HepG2 (cell line): Measurements from ENCODE around the gene KRI1. TPM values are rescaled to one million over a fixed set of nuclear protein-coding genes. Genes with fewer than 3 reads are reported as not detected.

ENCODE experiments used
- ARNT2 ChIP-seq: sonication (generic); formaldehyde crosslinking; IDR thresholded peaks from 2 replicates; pipeline ENCODE4 v1.8.0; 2022; ENCODE audit warnings: mild to moderate bottlenecking, low read depth, missing genetic modification reagents, moderate library complexity
- CCDC6 ChIP-seq: sonication (generic); formaldehyde crosslinking; IDR thresholded peaks from 2 replicates; pipeline ENCODE4 v1.8.1; 2022; ENCODE audit warnings: mild to moderate bottlenecking, missing genetic modification reagents, moderate library complexity
- ELF1 ChIP-seq: sonication (generic); formaldehyde crosslinking; IDR thresholded peaks from 2 replicates; pipeline ENCODE4 v1.4.0; 2020; ENCODE audit warnings: missing genetic modification reagents
- GATA4 ChIP-seq: sonication (generic); IDR thresholded peaks from 2 replicates; pipeline ENCODE4 v1.6.1; 2016; ENCODE audit warnings: antibody characterized with exemption, low read depth, borderline replicate concordance
- HNF4G ChIP-seq, 2 experiments: sonication (generic) in 1 of 2; formaldehyde crosslinking in 1 of 2; IDR thresholded peaks; 2 replicates each; pipeline versions ENCODE4 v1.4.0 to v1.6.1; 2011 to 2020; ENCODE audit warnings: borderline replicate concordance in 2 of 2, low read depth in 2 of 2, mild to moderate bottlenecking in 2 of 2, low read length in 1 of 2, missing genetic modification reagents in 1 of 2, moderate library complexity in 1 of 2
- HOXD1 ChIP-seq: sonication (generic); formaldehyde crosslinking; IDR thresholded peaks from 2 replicates; pipeline ENCODE4 v1.5.0; 2020; ENCODE audit warnings: missing genetic modification reagents
- NCOA2 ChIP-seq: sonication (generic); formaldehyde crosslinking; IDR thresholded peaks from 2 replicates; pipeline ENCODE4 v1.8.0; 2022; ENCODE audit warnings: inconsistent platforms
- SMARCC2 ChIP-seq: fragments of 450-650 bp; IDR thresholded peaks from 2 replicates; pipeline ENCODE4 v1.6.1; 2017; ENCODE audit warnings: antibody characterized with exemption, mild to moderate bottlenecking
- SP5 ChIP-seq: IDR thresholded peaks from 2 replicates; pipeline ENCODE4 v1.6.1; 2016; ENCODE audit warnings: low read depth, borderline replicate concordance
- TAF1 ChIP-seq: sonication (generic); formaldehyde crosslinking; IDR thresholded peaks from 2 replicates; pipeline ENCODE4 v1.4.0; 2020; ENCODE audit warnings: missing genetic modification reagents
- TCF7 ChIP-seq: sonication (generic); IDR thresholded peaks from 2 replicates; pipeline ENCODE4 v1.6.1; 2016; ENCODE audit warnings: antibody characterized with exemption, low read depth
- TCF7L2 ChIP-seq: IDR thresholded peaks from 2 replicates; pipeline ENCODE4 v1.6.1; 2011; ENCODE audit warnings: mild to moderate bottlenecking, low read depth, low read length, moderate library complexity
- TOPORS ChIP-seq: sonication (generic); formaldehyde crosslinking; IDR thresholded peaks from 2 replicates; pipeline ENCODE4 v1.8.0; 2023; ENCODE audit warnings: mild to moderate bottlenecking, missing genetic modification reagents
- ZFP1 ChIP-seq: IDR thresholded peaks from 2 replicates; pipeline ENCODE4 v1.6.1; 2016
- ZNF3 ChIP-seq: IDR thresholded peaks from 2 replicates; pipeline ENCODE4 v1.7.0; 2017; ENCODE audit warnings: inconsistent platforms
- ZNF879 ChIP-seq: sonication (generic); formaldehyde crosslinking; IDR thresholded peaks from 2 replicates; pipeline ENCODE4 v1.8.1; 2023; ENCODE audit warnings: missing genetic modification reagents
- ZSCAN31 ChIP-seq: sonication (generic); formaldehyde crosslinking; IDR thresholded peaks from 2 replicates; pipeline ENCODE4 v1.5.0; 2020; ENCODE audit warnings: low read depth, mild to moderate bottlenecking, missing genetic modification reagents
- polyA plus RNA-seq, 8 experiments: library from polyadenylated mRNA; depleted of rRNA in 3 of 8; stranded (reverse) in 7 of 8; unstranded in 1 of 8; fragments of >200 nt; fragmentation: Illumina TruSeq in 4 of 8; extraction: Trizol in 4 of 8; gene quantifications; 2 replicates each; pipeline versions ENCODE4 v1.2.1 to v1.2.3, GENCODE V29; 2011 to 2016; ENCODE audit warnings: low read depth in 4 of 8, missing spikeins in 1 of 8, mixed read lengths in 1 of 8; ENCODE audit not compliant: insufficient read depth in 1 of 8
- total RNA-seq, 5 experiments: library from RNA; depleted of rRNA; stranded (reverse); fragments of >200 nt; fragmentation: Illumina TruSeq; extraction: Trizol; gene quantifications; 2 replicates each; pipeline ENCODE4 v1.2.3, GENCODE V29; 2016; ENCODE audit warnings: low read depth in 1 of 5
- TF ChIP-seq, protein P1 (sequence below): IDR thresholded peaks from 2 replicates; pipeline ENCODE4 v1.6.1; 2016; ENCODE audit warnings: missing genetic modification reagents, missing compliant biosample characterization
- TF ChIP-seq, protein P2 (sequence below): sonication (generic); formaldehyde crosslinking; IDR thresholded peaks from 2 replicates; pipeline ENCODE4 v1.4.0; 2020; ENCODE audit warnings: missing genetic modification reagents
- TF ChIP-seq, protein P3 (sequence below): sonication (generic); formaldehyde crosslinking; IDR thresholded peaks from 2 replicates; pipeline ENCODE4 v1.5.1; 2020; ENCODE audit warnings: missing genetic modification reagents, mild to moderate bottlenecking, borderline replicate concordance
- TF ChIP-seq, protein P4 (sequence below): sonication (generic); formaldehyde crosslinking; IDR thresholded peaks from 2 replicates; pipeline ENCODE4 v1.8.0; 2022; ENCODE audit warnings: low read depth, missing genetic modification reagents
- TF ChIP-seq, protein P5 (sequence below): sonication (generic); formaldehyde crosslinking; IDR thresholded peaks from 2 replicates; pipeline ENCODE4 v1.4.0; 2020; ENCODE audit warnings: mild to moderate bottlenecking, missing genetic modification reagents, borderline replicate concordance

KRI1 gene
- total and polyA plus RNA-seq, 2 of the 13 experiments (the other 11 are each of a cell fraction or from before 2014, with no cell fraction given) = 9.1 to 11.7 TPM

DNA sequence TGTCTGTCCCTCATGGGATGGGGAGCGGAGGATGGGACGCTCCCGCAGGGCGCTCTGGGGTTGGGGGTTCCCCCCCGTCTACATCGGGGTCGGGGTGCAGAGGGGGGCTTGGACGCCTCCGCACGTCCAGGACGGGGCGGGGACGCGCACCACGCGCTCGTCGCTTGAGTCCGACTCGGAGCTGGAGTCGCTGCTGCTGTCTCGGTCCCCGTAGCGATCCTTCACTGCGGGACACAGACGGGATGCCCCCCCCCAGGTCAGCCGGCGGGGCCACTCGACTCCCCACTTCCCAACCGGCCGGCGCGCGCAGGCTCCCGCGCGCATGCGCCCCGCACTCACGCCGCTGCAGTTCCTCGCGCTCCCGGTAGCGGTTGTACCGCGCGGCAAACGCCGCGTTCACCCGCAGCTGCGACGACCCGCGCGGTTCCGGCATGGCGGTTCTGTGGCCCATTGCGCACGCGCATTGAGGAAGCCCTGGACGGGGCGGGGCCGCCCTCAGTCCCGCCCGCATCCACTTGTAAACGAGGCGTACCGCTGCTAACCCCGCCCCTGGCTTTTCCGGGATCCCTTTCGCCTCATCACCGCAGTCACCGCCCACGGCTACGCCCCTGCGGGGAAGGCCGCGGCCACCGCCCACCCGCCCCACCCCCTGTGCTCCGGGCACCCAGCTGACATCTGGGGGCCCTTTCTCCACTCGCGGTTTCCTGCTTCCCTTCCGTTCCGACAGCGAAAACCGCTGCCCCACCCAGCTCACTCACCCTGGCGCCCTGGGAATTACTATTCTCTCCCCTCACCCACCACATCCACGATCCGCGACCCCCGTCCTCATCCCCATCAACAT is at the start of gene KRI1 (continued):
- peak; percentile 74 for TF ChIP-seq SP5
- no peak for TF ChIP-seq HNF4G (IDR thresholded peaks at IDR 0.05; ENCODE audit: borderline replicate concordance, low read depth, low read length)
- TF ChIP-seq HNF4G (CRISPR knock-in tag; IDR thresholded peaks at IDR 0.05; ENCODE audit: borderline replicate concordance, low read depth) = no peak
- peak; percentile 63; the same call in 1 of the 2 replicates for TF ChIP-seq TOPORS (CRISPR knock-in tag)
- TF ChIP-seq NCOA2 (CRISPR knock-in tag) = peak; percentile 60; the same call in 1 of the 2 replicates
- TF ChIP-seq, protein P1, sequence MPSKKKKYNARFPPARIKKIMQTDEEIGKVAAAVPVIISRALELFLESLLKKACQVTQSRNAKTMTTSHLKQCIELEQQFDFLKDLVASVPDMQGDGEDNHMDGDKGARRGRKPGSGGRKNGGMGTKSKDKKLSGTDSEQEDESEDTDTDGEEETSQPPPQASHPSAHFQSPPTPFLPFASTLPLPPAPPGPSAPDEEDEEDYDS = peak; percentile 92
- no peak for TF ChIP-seq TCF7
- TF ChIP-seq TCF7L2 = no peak
- TF ChIP-seq ARNT2 (CRISPR knock-in tag) = peak; percentile 99
- TF ChIP-seq ZNF3 (CRISPR knock-in tag) = no peak
- peak; percentile 68; the same call in 1 of the 2 replicates for TF ChIP-seq HOXD1 (CRISPR knock-in tag)
- TF ChIP-seq CCDC6 (CRISPR knock-in tag) = peak; percentile 95
- TF ChIP-seq, protein P2, sequence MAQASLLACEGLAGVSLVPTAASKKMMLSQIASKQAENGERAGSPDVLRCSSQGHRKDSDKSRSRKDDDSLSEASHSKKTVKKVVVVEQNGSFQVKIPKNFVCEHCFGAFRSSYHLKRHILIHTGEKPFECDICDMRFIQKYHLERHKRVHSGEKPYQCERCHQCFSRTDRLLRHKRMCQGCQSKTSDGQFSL (CRISPR knock-in tag) = peak; percentile 97
- TF ChIP-seq ZSCAN31 (CRISPR knock-in tag) = no peak
- TF ChIP-seq SMARCC2 = no peak
- 0 out of 2 replicates have a peak, but pooled peaks have one; percentile 33 for TF ChIP-seq GATA4
- TF ChIP-seq ELF1 = peak; percentile 86
- peak; percentile 92 for TF ChIP-seq TAF1 (CRISPR knock-in tag)
- TF ChIP-seq, protein P3, sequence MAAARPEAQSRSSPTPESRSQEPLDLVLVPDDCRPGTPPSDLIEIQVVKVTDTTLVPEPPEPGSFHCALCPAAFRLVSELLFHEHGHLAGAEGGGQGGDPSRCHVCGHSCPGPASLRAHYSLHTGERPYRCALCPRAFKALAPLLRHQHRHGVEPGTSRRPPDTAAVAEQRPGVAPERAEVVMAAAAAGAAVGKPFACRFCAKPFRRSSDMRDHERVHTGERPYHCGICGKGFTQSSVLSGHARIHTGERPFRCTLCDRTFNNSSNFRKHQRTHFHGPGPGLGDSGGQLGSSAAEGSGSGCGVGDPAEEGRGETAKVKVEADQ (CRISPR knock-in tag) = no peak; the same call in 1 of the 2 replicates
- TF ChIP-seq, protein P4, sequence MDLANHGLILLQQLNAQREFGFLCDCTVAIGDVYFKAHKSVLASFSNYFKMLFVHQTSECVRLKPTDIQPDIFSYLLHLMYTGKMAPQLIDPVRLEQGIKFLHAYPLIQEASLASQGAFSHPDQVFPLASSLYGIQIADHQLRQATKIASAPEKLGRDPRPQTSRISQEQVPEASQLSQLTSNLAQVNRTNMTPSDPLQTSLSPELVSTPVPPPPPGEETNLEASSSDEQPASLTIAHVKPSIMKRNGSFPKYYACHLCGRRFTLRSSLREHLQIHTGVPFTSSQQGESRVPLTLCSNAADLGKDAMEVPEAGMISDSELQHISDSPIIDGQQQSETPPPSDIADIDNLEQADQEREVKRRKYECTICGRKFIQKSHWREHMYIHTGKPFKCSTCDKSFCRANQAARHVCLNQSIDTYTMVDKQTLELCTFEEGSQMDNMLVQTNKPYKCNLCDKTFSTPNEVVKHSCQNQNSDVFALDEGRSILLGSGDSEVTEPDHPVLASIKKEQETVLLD = peak; percentile 95
- TF ChIP-seq ZNF879 (CRISPR knock-in tag) = peak; percentile 90
- peak; percentile 68; the same call in 1 of the 2 replicates for TF ChIP-seq ZFP1 (CRISPR knock-in tag)
- TF ChIP-seq, protein P5, sequence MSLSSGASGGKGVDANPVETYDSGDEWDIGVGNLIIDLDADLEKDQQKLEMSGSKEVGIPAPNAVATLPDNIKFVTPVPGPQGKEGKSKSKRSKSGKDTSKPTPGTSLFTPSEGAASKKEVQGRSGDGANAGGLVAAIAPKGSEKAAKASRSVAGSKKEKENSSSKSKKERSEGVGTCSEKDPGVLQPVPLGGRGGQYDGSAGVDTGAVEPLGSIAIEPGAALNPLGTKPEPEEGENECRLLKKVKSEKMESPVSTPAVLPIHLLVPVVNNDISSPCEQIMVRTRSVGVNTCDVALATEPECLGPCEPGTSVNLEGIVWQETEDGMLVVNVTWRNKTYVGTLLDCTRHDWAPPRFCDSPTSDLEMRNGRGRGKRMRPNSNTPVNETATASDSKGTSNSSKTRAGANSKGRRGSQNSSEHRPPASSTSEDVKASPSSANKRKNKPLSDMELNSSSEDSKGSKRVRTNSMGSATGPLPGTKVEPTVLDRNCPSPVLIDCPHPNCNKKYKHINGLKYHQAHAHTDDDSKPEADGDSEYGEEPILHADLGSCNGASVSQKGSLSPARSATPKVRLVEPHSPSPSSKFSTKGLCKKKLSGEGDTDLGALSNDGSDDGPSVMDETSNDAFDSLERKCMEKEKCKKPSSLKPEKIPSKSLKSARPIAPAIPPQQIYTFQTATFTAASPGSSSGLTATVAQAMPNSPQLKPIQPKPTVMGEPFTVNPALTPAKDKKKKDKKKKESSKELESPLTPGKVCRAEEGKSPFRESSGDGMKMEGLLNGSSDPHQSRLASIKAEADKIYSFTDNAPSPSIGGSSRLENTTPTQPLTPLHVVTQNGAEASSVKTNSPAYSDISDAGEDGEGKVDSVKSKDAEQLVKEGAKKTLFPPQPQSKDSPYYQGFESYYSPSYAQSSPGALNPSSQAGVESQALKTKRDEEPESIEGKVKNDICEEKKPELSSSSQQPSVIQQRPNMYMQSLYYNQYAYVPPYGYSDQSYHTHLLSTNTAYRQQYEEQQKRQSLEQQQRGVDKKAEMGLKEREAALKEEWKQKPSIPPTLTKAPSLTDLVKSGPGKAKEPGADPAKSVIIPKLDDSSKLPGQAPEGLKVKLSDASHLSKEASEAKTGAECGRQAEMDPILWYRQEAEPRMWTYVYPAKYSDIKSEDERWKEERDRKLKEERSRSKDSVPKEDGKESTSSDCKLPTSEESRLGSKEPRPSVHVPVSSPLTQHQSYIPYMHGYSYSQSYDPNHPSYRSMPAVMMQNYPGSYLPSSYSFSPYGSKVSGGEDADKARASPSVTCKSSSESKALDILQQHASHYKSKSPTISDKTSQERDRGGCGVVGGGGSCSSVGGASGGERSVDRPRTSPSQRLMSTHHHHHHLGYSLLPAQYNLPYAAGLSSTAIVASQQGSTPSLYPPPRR (CRISPR knock-in tag) = 0 out of 2 replicates have a peak, but pooled peaks have one; percentile 35
